VCaP (cell line): ENCODE measurements around the gene KLHL29.

Experiments
- H3K27ac ChIP-seq: fragments of 450-650 bp; 2 replicates; pipeline ENCODE4 v1.5.1; 2017
- TF ChIP-seq, protein P1 (sequence below): fragments of 450-650 bp; conservative IDR thresholded peaks from 2 replicates; pipeline ENCODE4 v1.5.1; 2017; ENCODE audit warnings: mild to moderate bottlenecking, moderate library complexity

KLHL29 gene

DNA sequence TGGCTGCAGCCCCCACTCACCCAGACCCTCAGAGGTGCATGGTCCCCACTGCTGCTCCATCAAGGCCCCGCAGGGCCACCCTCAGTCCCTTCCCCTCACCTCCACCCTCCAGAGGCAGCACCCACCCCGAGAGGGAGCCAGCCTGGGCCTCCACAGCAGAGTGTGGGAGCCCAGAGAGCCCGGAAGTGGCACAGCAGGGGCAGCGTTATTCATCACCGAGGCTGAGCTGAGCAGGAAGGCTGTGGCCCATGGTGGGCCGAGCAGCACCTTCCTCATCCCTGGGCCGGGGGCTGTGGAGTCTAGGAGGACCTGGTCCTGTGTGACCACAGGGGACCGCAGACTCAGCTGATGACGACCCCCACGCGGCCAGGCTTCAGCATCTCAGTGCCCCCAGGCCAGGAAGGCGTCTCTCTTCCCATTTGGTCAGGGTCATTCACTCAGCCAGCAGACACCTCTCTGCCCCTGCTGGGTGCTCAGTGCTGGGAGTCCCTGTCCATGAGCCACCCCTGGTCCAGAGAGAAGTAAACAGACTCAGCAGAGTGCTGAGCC, 283.9 kb downstream of the KLHL29 start:
- H3K27ac ChIP-seq: peak overlapping the region; percentile 47; the same call in 1 of the 2 replicates
- TF ChIP-seq, protein P1, sequence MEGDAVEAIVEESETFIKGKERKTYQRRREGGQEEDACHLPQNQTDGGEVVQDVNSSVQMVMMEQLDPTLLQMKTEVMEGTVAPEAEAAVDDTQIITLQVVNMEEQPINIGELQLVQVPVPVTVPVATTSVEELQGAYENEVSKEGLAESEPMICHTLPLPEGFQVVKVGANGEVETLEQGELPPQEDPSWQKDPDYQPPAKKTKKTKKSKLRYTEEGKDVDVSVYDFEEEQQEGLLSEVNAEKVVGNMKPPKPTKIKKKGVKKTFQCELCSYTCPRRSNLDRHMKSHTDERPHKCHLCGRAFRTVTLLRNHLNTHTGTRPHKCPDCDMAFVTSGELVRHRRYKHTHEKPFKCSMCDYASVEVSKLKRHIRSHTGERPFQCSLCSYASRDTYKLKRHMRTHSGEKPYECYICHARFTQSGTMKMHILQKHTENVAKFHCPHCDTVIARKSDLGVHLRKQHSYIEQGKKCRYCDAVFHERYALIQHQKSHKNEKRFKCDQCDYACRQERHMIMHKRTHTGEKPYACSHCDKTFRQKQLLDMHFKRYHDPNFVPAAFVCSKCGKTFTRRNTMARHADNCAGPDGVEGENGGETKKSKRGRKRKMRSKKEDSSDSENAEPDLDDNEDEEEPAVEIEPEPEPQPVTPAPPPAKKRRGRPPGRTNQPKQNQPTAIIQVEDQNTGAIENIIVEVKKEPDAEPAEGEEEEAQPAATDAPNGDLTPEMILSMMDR: no peak

DNA sequence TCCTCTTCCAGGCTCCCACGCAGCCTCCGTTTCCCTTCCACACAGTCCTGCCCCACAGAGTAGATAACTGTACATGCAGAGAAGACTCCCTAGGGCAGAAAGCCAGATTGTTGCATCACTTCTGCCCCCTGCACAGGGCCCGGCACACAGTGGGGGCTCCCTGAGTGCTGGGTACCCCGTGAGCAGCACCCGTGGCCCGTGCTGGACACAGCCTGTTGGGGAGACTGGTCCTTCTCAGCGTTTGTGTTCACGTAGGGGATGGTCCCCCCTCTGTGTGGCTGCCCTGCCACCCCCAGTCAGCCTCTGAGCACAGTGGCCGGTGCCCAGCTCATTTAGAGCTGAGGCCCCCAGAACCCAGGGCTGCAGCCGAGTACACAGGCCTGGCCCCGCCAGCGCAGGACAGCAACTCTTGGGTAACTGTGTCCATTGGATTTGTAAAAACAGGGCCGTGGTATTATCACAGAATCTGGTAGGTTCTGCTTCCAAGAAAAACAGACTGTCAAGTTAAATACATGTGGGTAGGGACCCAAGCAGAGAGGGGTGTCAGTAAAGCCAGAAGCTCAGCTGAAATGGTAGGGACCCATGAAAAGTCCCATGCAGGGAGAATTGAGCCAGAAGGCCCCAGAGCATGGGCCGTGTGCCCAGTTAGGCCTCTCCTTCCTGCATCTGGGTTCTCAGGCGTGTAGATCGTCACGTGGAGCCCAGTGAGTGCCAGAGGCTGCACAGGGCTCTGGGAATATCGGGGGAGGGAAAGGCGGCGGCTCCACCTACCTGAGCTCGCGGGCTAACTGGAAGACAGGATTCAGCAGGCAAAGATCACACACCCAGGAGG, 284.6 kb downstream of the KLHL29 start:
- TF ChIP-seq, protein P1: no peak
- H3K27ac ChIP-seq: peak overlapping the region; percentile 47

DNA sequence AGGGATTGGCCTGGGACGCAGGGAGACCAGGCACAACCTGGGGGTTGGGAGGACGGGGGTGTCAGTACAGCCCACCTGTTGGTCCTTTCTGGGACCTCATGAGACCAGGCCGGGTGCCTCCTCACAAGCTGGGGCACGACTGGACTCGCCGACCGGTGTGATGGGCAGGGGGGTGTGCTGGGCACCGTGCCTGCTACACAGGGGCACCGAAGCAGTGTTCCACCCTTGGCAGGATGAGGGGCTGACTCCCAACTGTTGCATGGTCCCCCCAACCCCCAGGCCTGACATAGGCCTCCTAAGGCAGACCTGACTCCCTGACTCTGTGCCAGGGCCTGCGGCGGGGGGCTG, 285.2 kb downstream of the KLHL29 start:
- 0 out of 2 replicates have a peak overlapping the region, but pooled peaks have one; percentile 5 for H3K27ac ChIP-seq
- TF ChIP-seq, protein P1: no peak

DNA sequence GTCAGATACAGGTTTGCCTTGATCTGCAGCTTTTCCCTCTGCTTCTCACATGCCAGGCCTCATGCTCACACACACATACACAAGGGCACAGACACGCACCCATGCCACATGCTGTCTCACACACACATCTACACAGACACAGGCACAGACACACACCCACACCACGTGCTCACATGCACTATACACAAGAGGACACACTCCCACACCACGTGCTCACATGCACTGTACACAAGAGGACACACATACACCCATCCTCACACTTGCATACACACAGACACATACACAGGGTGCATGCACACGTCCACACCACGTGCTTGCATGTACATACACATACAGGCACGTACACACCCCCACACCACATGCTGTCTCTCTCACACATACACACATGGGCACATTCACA, 288.1 kb downstream of the KLHL29 start:
- H3K27ac ChIP-seq: no peak overlapping the region
- TF ChIP-seq, protein P1: no peak

DNA sequence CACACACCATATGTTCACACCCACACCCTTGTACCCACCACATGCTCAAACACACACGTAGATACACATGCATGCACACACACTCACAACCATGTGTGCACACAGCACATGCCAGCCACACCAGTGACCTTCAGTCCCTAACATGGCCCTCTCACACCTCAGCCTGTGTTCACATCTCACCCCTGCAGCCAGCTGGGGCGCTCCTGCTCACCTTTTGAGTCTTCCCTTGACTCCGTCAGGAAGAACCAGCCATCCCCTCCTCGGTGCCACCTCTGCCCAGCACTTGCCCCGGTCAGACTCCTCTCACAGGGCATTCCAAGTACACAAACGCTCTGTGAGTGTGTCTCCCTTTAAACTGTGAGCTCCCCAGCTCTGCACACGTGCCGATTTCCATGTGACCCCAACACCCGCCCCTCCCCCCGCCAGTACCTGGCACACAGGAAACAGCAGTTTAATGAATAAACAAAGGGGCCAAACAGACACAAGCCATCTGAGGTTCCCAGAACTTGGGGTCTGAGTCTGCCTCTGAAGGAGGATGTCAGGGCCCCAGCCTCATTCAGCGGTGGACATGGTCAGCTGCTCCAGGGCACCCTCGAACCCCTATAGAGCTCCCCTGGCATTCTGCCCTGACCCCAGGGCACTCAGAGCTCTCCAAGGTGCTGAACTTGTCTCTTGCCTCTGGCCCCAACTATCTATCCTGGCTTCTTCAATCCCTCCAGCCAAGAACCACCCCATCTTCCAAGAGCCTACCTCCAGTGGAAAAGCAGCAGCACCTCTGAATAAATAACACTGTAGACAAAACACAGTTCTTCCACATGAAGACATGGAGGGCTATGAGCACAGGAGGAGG, 289.1 kb downstream of the KLHL29 start:
- TF ChIP-seq, protein P1: no peak

DNA sequence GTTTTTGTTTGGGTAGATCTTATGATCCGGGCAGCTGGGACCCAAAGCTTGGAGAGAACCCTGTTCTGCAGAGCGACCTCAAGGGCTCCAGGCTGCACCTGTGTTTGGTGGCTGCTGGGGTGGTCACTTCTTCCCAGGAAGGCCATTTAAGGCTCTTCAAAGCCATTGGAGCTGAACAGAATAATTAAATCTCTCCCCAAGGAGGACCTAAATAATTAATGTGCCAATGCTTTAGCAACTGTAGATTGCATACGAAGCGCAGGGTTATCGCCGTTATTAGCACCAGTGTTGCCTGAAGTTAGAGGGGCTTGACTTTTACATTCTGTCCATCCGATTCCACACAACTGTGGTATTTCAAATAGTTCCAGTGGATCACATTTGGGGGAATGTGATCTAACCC, 290.5 kb downstream of the KLHL29 start:
- TF ChIP-seq, protein P1: no peak
- H3K27ac ChIP-seq: no peak overlapping the region

More for the DNA sequence above, 289.1 kb downstream of the KLHL29 start:
- H3K27ac ChIP-seq: no peak overlapping the region

DNA sequence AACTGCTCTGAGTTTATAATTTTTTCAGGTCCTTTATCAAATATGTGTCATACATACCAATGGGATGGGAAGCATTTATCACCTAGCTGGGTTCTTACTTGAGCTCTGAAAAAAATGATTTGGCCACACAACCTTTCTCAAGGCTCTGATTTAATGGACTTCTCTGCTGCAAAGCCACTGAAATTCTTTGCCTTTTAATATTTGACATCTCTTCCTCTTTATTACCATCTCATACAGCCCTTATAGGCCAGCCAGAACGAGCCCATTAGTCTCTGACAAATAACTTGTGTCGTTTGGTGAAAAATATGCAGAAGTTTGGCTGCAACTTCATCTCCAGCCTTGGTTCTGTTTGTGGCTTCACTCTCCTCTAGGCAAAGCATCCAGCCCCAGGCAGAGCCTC, 292.9 kb downstream of the KLHL29 start:
- TF ChIP-seq, protein P1: no peak
- no peak overlapping the region for H3K27ac ChIP-seq
